ENCODE results near the gene IL16.

The IL16 gene

GRCh38 chr15:81334768-81335435 lies 138.2 kb downstream of the IL16 start:
- Histone ChIP-seq H3K27ac (ENCODE audit: low read length) (no peak overlapping the region), H3K4me3 (ENCODE audit: low read length) (no peak overlapping the region), H3K27me3 (ENCODE audit: control insufficient read depth, insufficient read depth, low read length) (no peaks in the 10 kb centered on the region), H3K4me1 (ENCODE audit: control insufficient read depth, insufficient read depth, low read length) (no peaks in the 10 kb centered on the region; the same call in 1 of the 2 replicates), H3K36me3 (ENCODE audit: control insufficient read depth, insufficient read depth, low read length) (no peaks in the 10 kb centered on the region), H3K9me3 (ENCODE audit: control insufficient read depth, insufficient read depth, low read length) (no peaks in the 10 kb centered on the region)
- WGBS (ENCODE audit: insufficient coverage, insufficient read length) = no CpG with 5 or more reads among the region's 10 CpGs
- no peak for DNase-seq (ENCODE audit: low read depth, low spot score)

- WGBS (ENCODE audit: insufficient coverage, insufficient read length) = no CpG with 5 or more reads among the region's 4 CpGs
- DNase-seq (ENCODE audit: low read depth, low spot score) = no peak
- no peaks in the 10 kb centered on the region for H3K9me3 ChIP-seq (ENCODE audit: control insufficient read depth, insufficient read depth, low read length)
- H3K4me1 ChIP-seq (ENCODE audit: control insufficient read depth, insufficient read depth, low read length) = no peaks in the 10 kb centered on the region; the same call in 1 of the 2 replicates
- no peak overlapping the region for H3K4me3 ChIP-seq (ENCODE audit: low read length)
- H3K36me3 ChIP-seq (ENCODE audit: control insufficient read depth, insufficient read depth, low read length) = no peaks in the 10 kb centered on the region
- H3K27me3 ChIP-seq (ENCODE audit: control insufficient read depth, insufficient read depth, low read length) = no peaks in the 10 kb centered on the region
- no peak overlapping the region for H3K27ac ChIP-seq (ENCODE audit: low read length)
Measured at GRCh38 chr15:81335631-81336030, 139.0 kb downstream of the IL16 start.

GRCh38 chr15:81336568-81336967 lies 139.9 kb downstream of the IL16 start:
- H3K4me3 ChIP-seq (ENCODE audit: low read length) = no peak overlapping the region
- no peaks in the 10 kb centered on the region for H3K27me3 ChIP-seq (ENCODE audit: control insufficient read depth, insufficient read depth, low read length)
- no peaks in the 10 kb centered on the region for H3K36me3 ChIP-seq (ENCODE audit: control insufficient read depth, insufficient read depth, low read length)
- no peak for DNase-seq (ENCODE audit: low read depth, low spot score)
- WGBS (ENCODE audit: insufficient coverage, insufficient read length) = no CpG with 5 or more reads among the region's 4 CpGs
- no peaks in the 10 kb centered on the region for H3K9me3 ChIP-seq (ENCODE audit: control insufficient read depth, insufficient read depth, low read length)
- H3K27ac ChIP-seq (ENCODE audit: low read length) = no peak overlapping the region
- H3K4me1 ChIP-seq (ENCODE audit: control insufficient read depth, insufficient read depth, low read length) = no peaks in the 10 kb centered on the region; the same call in 1 of the 2 replicates

DNA sequence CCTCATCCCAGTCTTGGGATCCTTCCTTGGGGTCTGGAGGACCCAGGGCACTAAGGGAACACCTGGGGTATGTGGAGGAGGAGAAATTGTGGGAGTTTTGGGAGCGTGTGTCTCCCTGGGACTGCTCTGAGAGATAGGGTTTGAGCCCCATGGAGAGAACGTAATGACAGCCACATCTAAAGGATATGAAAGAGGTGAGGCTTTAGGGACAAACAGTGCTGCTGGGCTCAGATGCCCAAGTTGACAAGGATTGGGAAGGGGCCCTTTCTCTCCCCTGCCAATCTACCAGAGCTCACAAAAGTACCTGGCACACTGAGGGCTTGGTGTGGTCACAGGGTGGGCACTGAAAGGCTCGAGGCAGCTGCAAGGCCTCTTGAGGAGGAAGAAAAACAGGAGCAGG lies 140.6 kb downstream of the IL16 start:
- DNase-seq (ENCODE audit: low read depth, low spot score) = no peak
- H3K27ac ChIP-seq (ENCODE audit: low read length) = no peak overlapping the region
- no CpG with 5 or more reads among the region's 3 CpGs for WGBS (ENCODE audit: insufficient coverage, insufficient read length)
- no peaks in the 10 kb centered on the region; the same call in 1 of the 2 replicates for H3K4me1 ChIP-seq (ENCODE audit: control insufficient read depth, insufficient read depth, low read length)
- no peak overlapping the region for H3K4me3 ChIP-seq (ENCODE audit: low read length)
- H3K27me3 ChIP-seq (ENCODE audit: control insufficient read depth, insufficient read depth, low read length) = no peaks in the 10 kb centered on the region
- no peaks in the 10 kb centered on the region for H3K9me3 ChIP-seq (ENCODE audit: control insufficient read depth, insufficient read depth, low read length)
- no peaks in the 10 kb centered on the region for H3K36me3 ChIP-seq (ENCODE audit: control insufficient read depth, insufficient read depth, low read length)

DNA sequence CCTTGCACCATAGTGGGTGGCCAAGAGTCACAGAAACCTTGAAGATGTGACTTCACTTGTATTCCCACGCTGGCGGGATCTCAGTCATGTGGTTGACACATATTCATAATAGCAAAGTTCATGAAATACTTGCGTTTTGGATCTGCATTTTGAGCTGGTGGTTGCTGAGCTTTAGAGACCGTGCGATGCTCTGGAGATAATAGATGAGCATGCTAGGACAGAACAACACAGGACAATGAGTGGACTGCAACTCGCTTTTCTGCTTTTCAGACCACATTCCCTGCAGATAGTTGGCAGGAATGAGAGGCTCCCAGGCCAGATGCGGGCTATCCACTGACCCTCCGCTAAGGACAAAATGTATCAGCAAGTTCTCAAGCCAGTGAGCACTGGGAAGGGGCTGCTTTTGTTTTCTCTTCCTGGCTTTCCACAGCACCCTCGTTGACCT lies 141.1 kb downstream of the IL16 start:
- Histone ChIP-seq H3K4me1 (ENCODE audit: control insufficient read depth, insufficient read depth, low read length) (no peaks in the 10 kb centered on the region; the same call in 1 of the 2 replicates), H3K4me3 (ENCODE audit: low read length) (no peak overlapping the region), H3K27ac (ENCODE audit: low read length) (no peak overlapping the region), H3K36me3 (ENCODE audit: control insufficient read depth, insufficient read depth, low read length) (no peaks in the 10 kb centered on the region), H3K27me3 (ENCODE audit: control insufficient read depth, insufficient read depth, low read length) (no peaks in the 10 kb centered on the region), H3K9me3 (ENCODE audit: control insufficient read depth, insufficient read depth, low read length) (no peaks in the 10 kb centered on the region)
- no peak for DNase-seq (ENCODE audit: low read depth, low spot score)
- WGBS (ENCODE audit: insufficient coverage, insufficient read length) = no CpG with 5 or more reads among the region's 9 CpGs

DNA sequence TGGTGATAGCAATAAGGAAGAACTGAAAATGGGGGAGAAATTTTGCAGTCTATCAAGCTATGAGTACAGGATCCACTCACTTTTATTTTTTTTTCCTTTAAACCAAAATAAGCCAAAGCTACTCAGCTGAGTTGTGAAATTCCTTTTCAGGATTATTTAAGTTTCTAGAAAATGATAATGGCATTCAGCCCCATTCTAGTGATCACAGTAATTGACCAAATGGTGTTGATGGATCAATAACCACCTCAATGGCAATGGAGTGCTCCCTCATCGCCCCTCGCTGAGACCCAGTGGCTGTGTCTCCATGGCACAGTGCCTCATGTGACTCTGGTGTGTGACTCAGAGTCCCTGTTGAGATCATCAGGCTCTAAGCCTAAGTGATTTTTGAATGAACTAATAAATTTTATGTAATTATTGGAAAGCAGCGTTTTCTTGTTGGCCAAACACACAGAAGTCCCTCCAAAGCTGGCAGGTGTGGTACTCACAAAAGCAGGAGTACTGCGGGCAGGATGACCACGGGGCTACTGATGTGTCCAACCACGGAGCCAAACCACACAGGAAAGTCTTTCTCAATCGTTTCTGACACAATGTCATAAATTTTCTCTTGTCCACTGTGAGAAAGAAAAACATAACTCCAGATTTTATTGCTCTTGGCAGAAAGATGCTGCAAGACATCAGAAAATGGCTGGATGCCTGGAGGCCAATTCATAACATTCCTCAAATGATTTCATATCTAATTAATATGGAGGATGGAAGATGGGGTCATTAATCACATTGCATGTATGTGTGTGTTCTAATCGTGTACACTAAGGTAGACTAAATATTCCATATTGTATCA lies 141.7 kb downstream of the IL16 start:
- no peaks in the 10 kb centered on the region for H3K27me3 ChIP-seq (ENCODE audit: control insufficient read depth, insufficient read depth, low read length)
- H3K4me1 ChIP-seq (ENCODE audit: control insufficient read depth, insufficient read depth, low read length) = no peaks in the 10 kb centered on the region; the same call in 1 of the 2 replicates
- no peak overlapping the region for H3K4me3 ChIP-seq (ENCODE audit: low read length)
- H3K27ac ChIP-seq (ENCODE audit: low read length) = no peak overlapping the region
- no peaks in the 10 kb centered on the region for H3K36me3 ChIP-seq (ENCODE audit: control insufficient read depth, insufficient read depth, low read length)
- no peak for DNase-seq (ENCODE audit: low read depth, low spot score)
- WGBS (ENCODE audit: insufficient coverage, insufficient read length) = no CpG with 5 or more reads among the region's 8 CpGs
- no peaks in the 10 kb centered on the region for H3K9me3 ChIP-seq (ENCODE audit: control insufficient read depth, insufficient read depth, low read length)

GRCh38 chr15:81339321-81339720 lies 142.6 kb downstream of the IL16 start:
- no peak overlapping the region for H3K27ac ChIP-seq (ENCODE audit: low read length)
- no peaks in the 10 kb centered on the region for H3K9me3 ChIP-seq (ENCODE audit: control insufficient read depth, insufficient read depth, low read length)
- H3K36me3 ChIP-seq (ENCODE audit: control insufficient read depth, insufficient read depth, low read length) = no peaks in the 10 kb centered on the region
- H3K4me3 ChIP-seq (ENCODE audit: low read length) = no peak overlapping the region
- no CpG with 5 or more reads among the region's 5 CpGs for WGBS (ENCODE audit: insufficient coverage, insufficient read length)
- H3K27me3 ChIP-seq (ENCODE audit: control insufficient read depth, insufficient read depth, low read length) = no peaks in the 10 kb centered on the region
- no peak for DNase-seq (ENCODE audit: low read depth, low spot score)
- no peaks in the 10 kb centered on the region; the same call in 1 of the 2 replicates for H3K4me1 ChIP-seq (ENCODE audit: control insufficient read depth, insufficient read depth, low read length)

GRCh38 chr15:81339851-81340250 lies 143.2 kb downstream of the IL16 start:
- no peaks in the 10 kb centered on the region for H3K9me3 ChIP-seq (ENCODE audit: control insufficient read depth, insufficient read depth, low read length)
- H3K27ac ChIP-seq (ENCODE audit: low read length) = no peak overlapping the region
- H3K27me3 ChIP-seq (ENCODE audit: control insufficient read depth, insufficient read depth, low read length) = no peaks in the 10 kb centered on the region
- H3K36me3 ChIP-seq (ENCODE audit: control insufficient read depth, insufficient read depth, low read length) = no peaks in the 10 kb centered on the region
- no CpG with 5 or more reads among the region's 4 CpGs for WGBS (ENCODE audit: insufficient coverage, insufficient read length)
- DNase-seq (ENCODE audit: low read depth, low spot score) = no peak
- no peak overlapping the region for H3K4me3 ChIP-seq (ENCODE audit: low read length)
- no peaks in the 10 kb centered on the region; the same call in 1 of the 2 replicates for H3K4me1 ChIP-seq (ENCODE audit: control insufficient read depth, insufficient read depth, low read length)

- WGBS (ENCODE audit: insufficient coverage, insufficient read length) = no CpG with 5 or more reads among the region's 4 CpGs
- no peak overlapping the region for H3K27ac ChIP-seq (ENCODE audit: low read length)
- no peaks in the 10 kb centered on the region for H3K27me3 ChIP-seq (ENCODE audit: control insufficient read depth, insufficient read depth, low read length)
- DNase-seq (ENCODE audit: low read depth, low spot score) = no peak
- H3K9me3 ChIP-seq (ENCODE audit: control insufficient read depth, insufficient read depth, low read length) = no peaks in the 10 kb centered on the region
- H3K4me1 ChIP-seq (ENCODE audit: control insufficient read depth, insufficient read depth, low read length) = no peaks in the 10 kb centered on the region
- no peak overlapping the region for H3K4me3 ChIP-seq (ENCODE audit: low read length)
- H3K36me3 ChIP-seq (ENCODE audit: control insufficient read depth, insufficient read depth, low read length) = no peaks in the 10 kb centered on the region
Measured at GRCh38 chr15:81341351-81341750, 144.7 kb downstream of the IL16 start.

DNA sequence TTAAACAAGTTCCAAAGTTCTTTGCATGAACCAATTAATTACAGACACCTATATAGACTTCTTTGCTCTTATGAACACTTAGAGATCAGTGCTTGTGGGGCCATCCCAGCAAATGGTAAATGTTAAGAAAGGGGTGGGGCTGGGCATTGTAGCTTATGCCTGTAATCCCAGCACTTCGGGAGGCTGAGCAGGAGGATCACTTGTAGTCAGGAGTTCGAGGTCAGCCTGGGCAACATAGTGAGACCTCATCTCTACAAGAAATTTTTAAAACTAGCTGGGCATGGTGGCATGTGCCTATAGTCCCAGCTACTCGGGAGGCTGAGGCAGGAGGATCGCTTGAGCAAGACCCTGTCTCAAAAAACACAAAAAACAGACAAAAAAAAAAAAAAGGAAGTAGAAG lies 146.7 kb downstream of the IL16 start:
- Histone ChIP-seq H3K4me3 (ENCODE audit: low read length) (no peak overlapping the region), H3K36me3 (ENCODE audit: control insufficient read depth, insufficient read depth, low read length) (no peaks in the 10 kb centered on the region), H3K4me1 (ENCODE audit: control insufficient read depth, insufficient read depth, low read length) (no peaks in the 10 kb centered on the region), H3K27ac (ENCODE audit: low read length) (no peak overlapping the region), H3K27me3 (ENCODE audit: control insufficient read depth, insufficient read depth, low read length) (no peaks in the 10 kb centered on the region), H3K9me3 (ENCODE audit: control insufficient read depth, insufficient read depth, low read length) (no peaks in the 10 kb centered on the region)
- DNase-seq (ENCODE audit: low read depth, low spot score) = no peak
- no CpG with 5 or more reads among the region's 4 CpGs for WGBS (ENCODE audit: insufficient coverage, insufficient read length)
